Measurements from ENCODE around the gene WNT6.

WNT6 gene

DNA sequence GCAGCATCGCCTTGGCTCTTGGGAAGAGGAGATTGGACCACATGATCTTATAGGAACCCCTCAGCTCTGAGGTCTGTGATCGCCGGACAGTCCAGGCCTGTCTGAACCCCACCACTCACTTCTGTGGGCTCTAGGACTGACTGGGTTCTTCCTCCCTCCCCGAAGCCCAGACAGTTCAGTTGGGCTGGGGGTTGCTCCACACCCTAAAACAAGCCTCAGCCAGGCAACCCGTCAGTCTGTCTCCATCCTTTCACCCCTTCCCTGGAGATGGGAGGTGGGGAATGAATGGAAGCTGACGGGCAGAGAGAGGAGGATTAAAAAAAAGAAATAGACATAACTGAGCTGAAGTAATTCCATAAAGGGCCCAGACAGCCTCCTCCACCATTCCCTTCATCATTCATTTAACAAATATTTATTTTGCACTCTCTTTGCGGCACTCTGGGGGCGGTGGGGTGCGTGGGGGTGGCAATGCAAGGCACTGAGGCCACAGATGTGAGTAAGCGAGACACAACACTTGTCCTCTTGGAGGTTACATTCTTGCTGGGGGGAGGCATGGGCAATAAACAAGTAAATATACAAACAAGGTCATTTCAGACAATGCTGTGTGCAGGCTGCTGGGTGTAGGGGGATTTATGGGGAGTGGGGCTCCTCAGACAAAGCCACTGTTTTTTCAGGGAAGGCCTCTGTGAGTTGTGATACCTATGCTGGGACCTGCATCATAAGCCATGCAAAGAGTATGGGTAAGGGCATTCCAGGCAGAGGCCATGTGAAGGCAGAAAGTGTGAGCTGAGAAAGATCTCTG lies 33.9 kb downstream of the WNT6 start:
- DNase-seq (ENCODE audit: low read depth), result no peak

DNA sequence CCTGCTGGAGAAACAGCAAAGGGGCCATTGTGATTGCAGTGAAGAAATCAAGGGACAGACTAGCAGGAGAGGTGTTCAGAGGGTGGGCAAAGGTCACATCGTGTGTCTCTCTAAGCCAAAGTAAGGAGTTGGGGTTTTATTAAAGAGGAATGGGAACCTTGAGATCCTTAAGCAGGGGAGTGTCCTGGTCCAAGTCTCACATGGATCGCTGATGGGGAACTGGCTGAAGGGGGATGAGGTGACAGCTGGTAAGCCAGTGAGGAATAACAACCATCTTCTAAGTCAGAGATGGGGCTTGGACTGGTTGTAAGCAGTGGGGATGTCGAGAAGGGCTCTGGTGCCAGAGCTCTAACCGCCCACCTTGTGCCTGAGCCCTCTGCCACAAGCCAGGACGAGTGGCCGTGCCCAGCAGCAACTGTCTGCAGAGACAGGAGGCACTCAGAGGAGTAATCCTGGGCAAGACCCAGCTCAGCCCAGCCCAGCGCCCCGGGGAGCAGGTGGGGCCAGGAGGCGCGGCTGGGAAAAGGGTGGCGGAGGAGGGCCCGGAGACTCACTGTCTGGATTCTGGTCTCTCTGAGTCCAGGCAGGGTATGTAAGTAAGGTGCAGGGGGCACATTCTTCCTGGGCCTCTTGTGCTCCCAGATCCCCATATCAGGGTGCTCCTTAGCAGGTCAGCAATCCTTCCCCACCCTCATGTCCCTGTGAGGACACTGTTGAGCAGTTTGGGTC lies 34.7 kb downstream of the WNT6 start:
- DNase-seq (ENCODE audit: low read depth), result no peak

DNA sequence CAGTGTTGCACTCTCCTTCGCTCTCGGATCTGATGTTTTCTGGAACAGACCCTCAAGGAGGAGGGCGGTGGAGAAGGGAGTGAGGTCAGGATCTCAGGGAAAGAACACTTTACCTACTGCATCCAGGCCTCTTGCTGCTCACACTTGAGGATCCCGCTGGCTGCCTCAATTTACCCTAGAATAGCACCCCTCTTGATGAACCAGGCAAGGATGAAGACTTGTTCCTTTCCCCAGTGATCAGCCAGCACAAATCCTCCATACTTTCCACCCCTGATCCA lies 35.2 kb downstream of the WNT6 start:
- DNase-seq (ENCODE audit: low read depth), result no peak

DNA sequence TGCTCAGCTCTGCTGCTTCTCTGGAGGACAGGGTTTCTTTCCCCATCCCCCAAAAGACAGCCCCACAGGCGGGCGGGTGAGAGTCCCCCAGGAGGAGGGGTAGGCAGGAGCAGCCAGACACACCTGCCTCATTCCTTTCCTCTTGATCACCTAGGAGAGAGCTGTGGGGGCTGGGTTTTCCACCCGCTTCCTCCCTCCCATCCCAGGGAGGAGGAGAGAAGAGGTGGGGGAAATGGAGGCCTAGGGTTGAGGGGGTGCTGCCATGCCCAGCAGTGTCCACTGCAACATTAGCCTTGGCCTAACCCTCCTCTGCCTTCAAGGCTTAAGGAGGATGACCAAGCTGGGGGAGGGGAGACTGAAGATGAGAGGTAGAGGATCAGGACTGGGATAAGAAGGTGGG lies 35.7 kb downstream of the WNT6 start:
- DNase-seq (ENCODE audit: low read depth), result no peak

DNA sequence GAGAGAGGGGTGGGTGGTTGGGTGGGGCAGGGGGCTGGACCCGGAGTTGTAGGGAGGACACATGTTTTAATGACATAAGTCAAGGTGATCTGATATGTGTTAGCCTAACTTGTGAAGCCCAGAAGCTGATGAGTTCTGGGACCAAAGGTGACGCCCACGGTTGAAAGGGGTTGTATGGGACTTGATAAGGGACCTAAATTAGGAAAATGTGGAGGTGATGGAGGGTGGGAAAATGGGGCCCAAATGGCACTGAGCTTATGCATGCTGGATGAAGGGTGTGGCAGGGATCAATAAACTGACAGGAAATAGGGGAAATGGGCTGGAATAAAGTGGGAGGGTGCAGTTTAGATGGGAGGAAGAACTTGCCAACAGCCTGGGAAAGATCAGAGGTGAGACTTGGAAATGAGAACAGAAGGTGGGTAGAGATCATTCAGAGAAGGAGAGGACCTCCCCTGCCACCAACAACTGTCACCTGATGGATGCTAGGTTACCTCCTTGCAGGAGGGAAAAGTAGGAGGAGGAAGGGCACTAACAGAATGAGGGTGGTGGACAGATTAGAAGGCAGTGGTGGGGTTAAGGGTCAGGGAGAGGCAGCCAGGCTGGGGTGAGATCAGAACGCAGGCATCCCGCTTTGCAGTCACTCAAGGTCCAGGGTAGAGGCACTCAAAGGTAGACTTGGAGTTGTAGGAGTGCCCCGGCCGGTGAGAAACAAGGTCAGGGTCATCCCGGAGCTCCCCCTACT lies 36.3 kb downstream of the WNT6 start:
- DNase-seq (ENCODE audit: low read depth), result no peak

DNA sequence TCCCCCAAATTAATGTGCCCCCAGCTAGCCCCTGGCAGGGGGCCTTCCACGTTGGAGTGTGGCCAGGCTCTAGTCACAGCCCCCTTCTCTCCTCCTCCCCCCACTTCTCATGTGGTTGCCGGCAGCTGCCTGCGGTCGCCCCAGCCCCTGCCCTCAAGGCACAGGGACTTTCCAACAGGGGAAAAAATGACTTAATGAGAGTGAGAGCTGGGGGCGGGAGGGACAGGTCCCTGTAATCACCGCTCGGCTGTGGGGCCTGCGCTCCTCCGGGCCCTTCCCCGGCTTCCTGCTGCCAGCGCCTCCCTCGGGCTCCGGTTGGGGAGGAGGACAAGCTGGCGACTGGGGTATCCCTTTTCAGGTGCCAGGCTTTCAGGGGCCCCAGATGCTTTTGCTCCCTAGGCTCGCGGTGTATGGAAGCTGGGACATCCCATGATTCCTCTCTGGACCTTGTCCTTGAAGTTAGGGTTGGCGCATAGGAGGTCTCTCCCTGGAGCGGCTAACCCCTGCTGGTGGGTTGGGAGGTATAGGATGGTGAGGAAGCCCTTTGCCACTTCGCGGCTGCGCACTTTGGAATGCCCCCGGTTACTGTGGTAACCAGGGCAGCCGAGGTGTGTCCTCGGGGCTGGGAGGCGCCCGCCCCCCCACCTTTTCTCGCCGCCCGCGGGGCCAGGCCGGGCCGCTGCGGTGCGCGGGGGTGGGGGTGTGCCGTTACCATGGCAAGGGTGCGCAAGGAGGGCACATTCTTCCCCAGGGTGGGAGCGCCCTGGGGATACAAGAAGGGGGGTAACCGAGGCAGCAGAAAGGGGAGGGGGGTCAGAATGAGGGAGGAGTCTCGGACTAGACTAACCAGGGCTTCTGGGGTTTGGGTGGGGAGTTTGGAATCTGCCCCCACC lies 37.1 kb downstream of the WNT6 start:
- DNase-seq (ENCODE audit: low read depth), result peak; percentile 91

DNA sequence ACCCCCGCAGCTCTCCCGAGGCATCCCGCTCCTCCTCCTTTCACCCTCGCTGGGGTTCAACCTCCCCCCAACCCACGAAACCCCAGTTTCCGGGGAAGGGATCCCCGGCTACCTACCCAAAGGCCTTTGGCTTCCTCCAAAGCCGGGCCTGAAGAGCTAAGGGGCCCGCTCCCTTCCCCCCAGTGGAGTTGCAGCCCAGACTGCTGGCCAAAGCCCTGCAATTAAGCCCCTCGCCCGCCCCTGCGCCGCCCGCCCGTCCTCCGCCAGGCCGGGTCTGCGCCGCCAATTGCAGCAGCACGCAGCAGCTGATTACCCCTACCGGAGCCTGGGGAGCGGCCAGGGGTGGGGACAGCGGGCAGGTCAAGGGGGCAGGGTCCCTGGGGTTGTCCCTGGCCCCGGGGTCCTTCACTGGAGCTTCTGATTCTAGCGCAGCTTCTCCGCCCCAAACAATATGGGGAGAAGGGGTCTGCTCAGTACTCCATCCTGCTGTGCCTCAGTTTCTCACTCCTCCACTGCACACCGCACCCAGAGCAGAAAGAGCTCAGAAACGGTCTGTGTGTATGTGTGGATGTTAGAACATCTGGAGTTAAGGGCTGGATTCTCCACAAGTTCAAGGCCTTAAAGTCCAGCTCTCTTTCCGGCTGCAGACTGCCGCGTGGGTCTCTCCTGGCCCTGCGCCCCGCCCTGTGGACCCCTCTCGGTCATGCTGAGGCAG lies 37.9 kb downstream of the WNT6 start:
- DNase-seq (ENCODE audit: low read depth), result no peak

DNA sequence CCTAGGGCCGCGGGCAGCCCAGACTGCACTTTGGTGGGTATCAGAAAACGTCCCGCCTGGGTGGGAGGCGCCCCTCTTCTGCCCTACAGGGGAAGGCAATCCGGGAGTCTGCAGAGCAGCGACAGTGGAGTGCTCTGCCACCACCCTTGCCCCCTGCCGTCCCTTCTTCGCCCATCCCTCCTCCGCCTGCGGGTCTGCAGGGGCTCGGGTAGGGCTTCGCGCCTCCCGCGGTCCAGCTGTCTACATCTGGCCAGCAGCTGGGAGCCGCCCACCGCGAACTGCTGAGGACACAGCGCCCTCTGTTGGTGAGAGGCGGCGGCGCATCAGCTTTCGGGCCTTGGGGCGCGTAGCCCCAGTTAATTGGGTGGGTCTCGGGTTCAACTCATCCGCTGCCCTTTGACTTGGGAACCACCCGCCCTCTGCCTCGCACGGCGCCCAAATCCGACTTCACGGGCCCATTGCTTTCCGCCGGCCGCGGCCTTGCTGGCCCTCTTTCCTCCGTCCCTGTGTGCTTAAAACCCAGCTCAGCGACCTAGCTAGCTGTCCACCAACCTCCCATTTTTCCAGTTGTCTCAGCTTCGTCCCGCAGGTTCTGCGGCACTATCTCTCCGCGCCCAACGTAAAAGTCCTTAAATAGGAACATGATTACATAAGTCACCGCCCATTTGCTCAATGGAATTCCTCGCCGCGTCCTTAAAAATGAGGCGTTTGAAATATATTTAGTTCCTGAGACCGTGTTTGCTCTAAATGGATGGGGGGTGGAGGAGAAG lies 38.7 kb downstream of the WNT6 start:
- peak; percentile 45 for DNase-seq (ENCODE audit: low read depth)

DNA sequence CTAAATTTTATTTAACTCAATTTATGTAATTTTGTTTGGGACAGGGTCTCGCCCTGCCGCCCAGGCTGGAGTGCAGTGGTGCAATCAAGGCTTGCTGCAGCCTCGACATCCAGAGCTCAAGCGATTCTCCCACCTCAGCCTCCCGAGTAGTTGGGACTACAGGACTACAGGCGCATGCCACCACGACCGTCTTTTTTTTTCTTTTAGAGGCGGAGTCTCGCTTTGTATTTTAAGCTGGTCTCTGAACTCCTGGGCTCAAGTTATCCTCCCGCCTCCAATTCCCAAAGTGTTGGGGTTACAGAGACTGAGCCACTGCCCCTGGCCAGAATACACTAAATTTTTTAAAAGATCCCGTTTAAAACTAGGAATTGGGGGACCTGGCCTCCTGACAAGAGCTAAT lies 39.5 kb downstream of the WNT6 start:
- no peak for DNase-seq (ENCODE audit: low read depth)

DNA sequence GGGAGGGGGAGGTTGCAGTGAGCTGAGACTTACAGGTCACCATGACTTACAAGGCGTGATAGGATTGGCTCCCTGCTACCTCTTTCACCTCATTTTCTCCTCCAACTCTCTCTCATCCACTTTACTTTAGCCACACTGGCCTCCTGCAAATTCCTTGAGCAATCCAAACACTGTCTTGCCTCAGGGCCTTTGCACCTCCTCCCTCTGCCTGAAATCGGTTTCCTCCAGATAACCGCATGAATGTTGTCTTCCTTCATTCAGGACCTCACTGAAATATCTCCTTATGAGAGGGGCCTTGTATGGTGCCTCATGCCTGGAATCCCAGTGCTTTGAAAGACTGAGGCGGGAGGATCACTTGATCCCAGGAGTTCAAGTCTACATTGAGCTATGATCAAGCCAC lies 42.8 kb downstream of the WNT6 start:
- DNase-seq (ENCODE audit: low read depth), result no peak

DNA sequence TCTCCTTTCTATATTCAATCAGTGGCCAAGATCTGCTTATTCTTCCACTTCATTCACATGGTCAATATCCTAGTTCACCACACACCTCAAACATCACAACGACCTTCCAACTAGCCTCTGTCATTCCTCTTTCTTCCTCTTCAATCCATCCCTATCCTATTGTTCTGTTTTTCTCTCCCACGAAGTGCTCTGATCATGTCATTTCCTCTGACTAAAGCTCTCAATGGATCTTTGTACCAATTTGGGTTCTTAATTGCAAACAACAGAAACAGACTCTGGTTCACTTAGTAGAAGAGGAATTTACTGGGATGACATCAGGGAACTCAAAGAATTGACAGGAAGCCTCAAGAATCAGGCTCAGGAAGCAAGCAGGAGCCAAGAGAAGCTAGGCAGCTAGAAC lies 44.6 kb downstream of the WNT6 start:
- DNase-seq (ENCODE audit: low read depth), result no peak

DNA sequence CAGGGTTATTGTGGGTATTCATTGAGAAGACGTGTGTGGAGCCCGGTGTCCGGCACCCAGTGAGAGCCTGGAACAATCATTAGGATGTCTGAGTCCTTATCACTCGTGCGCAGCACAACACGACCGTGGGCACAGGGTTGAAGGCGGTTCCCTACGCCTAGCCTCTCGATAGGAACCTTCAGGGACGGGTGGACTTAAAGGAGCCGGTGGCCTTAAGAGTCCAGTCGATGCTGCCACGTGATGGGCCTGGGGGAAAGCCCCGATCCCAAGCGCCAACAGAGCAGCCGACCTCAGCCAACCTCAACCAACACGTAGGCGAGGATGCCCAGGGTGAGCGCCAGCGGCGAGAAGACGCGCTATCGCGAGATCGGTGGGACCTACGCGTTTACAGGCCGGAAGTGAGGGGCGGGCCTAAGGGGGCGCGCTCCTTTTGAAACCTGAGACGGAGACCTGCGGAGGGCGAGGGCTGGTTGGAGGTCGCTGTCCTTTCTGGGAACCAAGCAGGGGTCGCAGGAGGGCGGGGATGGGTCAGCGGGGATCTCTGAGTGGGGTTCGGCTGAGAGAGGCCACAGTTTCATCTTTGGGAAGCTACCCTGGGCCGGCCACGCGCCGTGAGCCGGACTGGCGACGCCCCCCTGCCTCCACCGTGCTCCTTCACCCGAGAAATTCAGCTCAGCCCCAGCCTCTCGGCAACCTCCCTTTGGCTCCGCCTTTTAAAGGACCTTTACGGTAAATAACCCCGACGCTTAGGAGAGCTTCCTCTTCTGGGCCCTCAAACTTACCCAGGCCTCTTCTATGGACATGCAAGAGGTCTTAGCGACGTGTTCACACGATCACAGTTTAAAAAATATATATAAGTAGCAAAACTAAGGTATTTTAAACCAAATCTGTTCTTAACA lies 49.4 kb downstream of the WNT6 start:
- DNase-seq (ENCODE audit: low read depth), result peak; percentile 75

DNA sequence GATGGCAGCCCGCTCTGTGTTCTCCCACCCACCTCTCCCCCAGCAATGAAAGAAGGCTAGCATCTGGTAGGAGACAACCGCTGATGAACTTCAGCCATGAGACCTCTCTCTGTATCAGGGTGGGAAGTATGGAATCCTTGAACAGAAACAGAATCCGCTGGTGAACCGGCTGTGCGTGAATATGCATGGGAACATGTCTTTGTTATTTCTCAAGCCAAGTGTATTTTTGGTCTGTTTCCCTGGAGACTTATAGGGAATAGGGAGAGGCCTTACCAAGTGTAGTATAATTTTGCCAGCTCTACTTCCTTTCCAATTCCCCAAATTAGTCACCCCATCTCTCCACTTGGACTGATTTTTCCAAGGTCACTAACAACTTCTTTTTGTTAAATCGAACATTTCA lies 51.1 kb downstream of the WNT6 start:
- no peak for DNase-seq (ENCODE audit: low read depth)

DNA sequence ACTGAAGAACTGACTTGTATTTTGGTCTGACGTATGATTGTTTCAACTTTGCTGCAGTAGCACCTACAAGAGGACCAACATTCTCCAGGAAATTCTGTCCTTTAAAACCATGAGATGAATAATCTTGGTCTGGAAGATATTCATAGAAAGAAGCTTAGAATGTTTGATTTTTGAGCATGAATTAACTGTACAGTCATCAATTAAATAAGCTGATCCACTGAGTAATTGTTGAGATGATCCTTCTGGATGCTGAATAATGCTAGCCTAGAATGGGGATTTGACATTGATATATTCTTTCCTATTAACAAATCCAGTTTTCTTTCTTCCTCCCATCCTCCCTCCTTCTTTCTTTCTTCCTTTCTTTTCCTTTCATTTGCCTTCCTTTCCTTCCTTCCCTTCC lies 60.9 kb downstream of the WNT6 start:
- DNase-seq (ENCODE audit: low read depth), result no peak
